Ovary (tissue), 3 donors: Measurements from ENCODE around the gene ASIC4.

Experiments used
- CTCF ChIP-seq, 3 donors: fragments of 450-650 bp in 2 of 3; fragments of 200-600 bp in 1 of 3; IDR thresholded peaks; one replicate each; pipeline versions ENCODE4 v1.5.1 to v1.8.0; 2016 to 2022; ENCODE audit warnings: antibody characterized with exemption in 3 of 3, mild to moderate bottlenecking in 1 of 3
- POLR2A ChIP-seq: fragments of 450-650 bp; IDR thresholded peaks from one replicate; pipeline ENCODE4 v1.6.1; 2017; ENCODE audit warnings: antibody characterized with exemption, mild to moderate bottlenecking, moderate library complexity
- donor health status: DM: no; HTN: no; CAD: no.

DNA sequence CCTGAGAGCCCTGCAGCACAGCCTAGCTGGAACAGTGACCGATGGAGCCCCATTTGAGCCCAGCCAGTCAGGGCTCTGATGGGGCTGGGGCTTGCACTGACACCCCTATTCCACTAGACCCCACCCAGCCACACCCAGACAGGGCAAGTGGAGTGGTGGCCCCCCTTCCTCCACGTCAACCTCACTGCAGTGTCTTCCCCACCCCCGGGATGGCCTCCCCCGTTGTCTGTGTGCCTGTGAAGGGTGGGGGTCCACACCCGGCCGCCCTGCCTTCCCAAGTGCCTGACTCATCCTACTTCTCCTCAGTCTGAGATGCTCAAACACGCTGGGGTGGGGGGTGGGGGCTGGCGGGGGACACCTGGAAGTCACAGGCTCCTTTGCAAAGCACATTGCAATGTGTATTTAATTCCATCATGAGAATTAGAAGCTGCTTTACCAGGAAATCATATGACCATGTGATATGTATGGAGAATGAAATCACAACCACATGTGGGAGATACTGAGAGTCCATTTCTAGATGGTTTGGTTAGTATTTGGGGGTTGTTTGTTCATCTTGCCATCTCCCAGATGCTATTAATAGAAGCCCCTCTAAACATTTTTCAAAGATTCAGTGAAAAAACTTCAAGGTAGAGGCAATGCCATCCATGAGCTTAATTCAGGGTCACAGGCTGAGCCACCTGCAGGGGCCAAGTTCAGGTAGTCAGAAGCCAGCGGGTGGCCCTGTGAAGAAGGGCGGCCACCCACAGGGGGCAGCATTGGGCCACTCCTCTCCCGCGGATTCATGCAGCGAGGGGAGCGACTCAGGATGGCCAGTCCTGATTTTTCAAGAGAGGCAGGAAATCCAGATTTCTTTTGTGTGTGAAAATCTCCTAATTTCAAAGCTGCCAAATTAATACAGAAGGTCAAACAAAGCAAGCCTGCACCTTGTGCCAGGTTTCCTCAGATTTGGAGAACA lies 38.3 kb upstream of the ASIC4 start:
- TF ChIP-seq CTCF (IDR thresholded peaks at IDR 0.05) (peak; percentile 76 to 82 (median 80)), POLR2A (no peak)
